Fibroblast of skin of left biceps (primary cell): ENCODE data around the gene DIP2B.
"Not testable (repeated sequence)": the region's sequence is repeated elsewhere in the genome, so short reads cannot be mapped to it uniquely, and the experiment has no call there.

Experiments used
- DNase-seq, 2 experiments: peaks; one replicate each; pipeline ENCODE4 v3.0.0-alpha.2; 2013; ENCODE audit warnings: low read depth in 2 of 2

Gene DIP2B

DNA sequence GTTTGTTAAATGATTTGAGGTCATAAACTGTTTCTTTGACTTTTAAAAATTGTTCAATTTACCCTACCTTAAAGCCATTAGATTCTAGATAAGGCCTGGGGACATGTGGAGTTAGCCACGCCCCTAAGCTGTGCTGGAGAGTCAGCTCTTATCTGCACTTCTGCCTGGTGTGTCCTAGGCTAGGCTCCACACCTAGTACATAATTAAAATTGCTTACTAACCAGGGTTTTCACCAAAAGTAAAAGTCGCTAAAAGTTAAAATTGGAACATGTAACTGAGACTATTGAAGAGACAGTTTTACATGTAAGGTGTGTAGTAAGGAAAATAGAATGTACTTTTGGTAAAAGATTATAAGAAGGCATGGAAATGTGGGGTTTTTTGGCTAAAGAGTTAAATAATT, 264.0 kb downstream of the DIP2B start:
- DNase-seq = not testable (repeated sequence)

DNA sequence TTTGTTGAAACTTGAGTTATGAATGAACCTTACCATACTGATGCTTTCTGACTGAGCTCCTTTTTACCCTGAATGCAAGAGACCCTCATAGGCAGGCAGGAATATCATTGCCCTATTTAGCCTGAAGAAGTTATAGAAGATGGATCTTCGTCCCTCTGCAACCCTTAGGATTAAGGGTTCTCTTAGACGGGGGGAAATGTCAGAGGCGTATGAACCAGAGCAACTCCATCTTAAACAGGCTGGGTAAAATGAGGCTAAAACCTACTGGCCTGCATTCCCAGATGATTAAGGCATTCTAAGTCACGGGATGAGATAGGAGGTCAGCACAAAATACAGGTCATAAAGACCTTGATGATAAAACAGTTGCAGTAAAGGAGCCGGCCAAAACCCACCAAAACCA, 266.6 kb downstream of the DIP2B start:
- no peak for DNase-seq

DNA sequence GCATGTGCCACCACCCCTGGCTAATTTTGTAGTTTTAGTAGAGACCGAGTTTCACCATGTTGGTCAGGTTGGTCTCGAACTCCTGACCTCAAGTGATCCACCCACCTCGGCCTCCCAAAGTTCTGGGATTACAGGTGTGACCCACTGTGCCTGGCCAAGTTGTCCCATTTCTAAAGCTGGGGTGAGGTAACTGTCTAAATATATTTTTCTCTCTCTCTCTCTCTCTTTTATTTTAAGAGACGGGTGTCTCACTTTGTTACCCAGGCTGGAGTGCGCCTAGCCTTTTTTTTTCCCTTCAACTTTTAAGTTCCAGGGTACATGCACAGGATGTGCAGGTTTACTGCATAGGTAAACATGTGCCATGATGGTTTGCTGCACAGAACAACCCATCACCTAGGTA, 267.7 kb downstream of the DIP2B start:
- DNase-seq = no peak

- no peak for DNase-seq
Measured at GRCh38 chr12:50772877-50773276, 268.1 kb downstream of the DIP2B start.

DNA sequence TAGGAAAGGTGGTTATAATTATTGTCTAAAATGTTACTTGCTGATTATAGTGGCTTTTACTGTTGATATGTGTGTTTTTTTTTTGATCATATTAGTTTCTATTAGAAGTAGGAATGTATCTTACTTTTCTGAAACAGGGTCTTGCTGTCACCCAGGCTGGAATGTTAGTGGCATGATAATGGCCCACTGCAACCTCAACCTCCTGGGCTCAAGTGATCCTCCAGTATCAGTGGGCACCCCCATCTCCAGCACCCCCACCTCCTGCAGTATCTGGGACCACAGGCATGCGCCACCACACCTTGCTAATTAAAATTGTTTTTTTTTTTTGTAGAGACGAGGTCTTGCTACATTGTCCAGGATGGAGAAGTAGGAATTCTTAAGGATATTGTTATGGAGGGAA, 270.5 kb downstream of the DIP2B start:
- no peak for DNase-seq

DNA sequence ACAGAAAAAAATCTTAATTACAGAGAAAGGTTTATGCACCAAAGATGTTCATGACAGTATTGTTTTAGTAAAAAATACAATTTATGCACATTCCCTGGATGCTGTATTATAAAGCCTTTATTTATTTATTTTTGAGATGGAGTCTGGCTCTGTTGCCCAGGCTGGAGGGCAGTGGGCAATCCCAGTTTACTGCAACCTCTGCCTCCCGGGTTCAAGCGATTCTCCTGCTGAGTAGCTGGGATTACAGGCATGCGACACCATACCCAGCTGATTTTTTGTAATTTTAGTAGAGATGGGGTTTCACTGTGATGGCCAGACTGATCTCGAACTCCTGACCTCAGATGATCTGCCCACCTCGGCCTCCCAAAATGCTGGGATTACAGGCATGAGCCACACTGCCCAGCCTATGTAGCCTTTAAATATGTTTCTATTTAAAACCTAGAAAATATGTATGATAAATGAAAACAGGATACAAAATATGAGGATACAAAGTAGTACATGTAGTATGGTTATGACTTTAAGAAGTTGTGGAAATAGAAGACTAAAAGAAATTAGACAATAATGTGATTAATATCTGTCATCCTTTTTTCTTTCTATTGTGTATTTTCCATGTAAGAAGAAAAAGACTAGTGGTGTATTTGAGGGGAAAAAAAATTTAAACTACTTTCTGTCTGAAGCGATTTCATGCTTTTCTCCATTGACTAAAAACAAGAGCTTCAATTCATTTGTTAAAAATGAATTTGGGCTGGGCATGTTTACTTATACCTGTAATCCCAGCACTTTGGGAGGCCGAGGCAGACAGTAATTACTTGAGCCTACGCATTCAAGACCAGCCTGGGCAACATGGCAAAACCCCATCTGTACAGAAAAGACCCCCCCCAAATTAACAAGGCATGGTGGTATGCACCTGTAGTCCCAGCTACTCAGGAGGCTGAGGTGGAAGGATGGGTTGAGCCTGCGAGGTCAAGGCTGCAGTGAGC, 272.3 kb downstream of the DIP2B start:
- no peak for DNase-seq

DNA sequence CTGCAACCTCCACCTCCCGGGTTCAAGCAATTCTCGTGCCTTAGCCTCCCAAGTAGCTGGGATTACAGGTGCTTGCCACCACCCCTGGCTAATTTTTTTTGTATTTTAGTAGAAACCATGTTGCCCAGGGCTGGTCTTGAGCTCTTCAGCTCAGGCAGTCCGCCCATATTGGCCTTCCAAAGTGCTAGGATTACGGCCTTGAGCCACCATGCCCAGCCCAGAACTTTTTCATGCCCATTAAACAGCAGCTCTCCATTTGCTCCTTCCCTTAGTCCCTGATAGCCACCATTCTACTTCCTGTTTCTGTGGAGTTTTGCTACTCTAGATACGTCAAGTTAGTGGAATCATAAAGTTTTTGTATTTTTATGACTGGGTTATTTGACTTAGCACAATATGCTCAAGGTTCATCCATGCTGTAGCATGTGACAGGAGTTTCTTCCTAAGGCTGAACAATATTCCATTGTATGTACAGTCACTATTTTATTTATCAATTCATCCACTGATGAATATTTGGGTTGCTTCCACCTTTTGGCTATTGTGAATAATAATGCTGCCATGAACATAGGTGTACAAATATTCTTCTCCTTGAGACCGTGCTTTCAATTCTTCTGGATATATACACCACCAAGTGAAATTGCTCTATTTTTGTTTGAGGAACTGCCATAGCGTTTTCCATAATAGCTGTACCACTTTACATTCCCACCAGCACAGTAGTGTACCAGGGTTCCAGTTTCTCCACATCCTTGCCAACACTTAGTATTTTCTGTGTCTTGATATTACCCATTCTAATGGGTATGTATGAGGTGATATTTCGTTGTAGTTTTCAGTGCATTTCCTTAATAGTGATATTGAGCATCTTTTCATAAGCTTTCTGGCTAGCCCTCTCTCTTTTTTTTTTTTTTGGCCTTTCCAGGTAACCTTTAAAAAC, 274.1 kb downstream of the DIP2B start:
- no peak for DNase-seq

- DNase-seq = no peak
Measured at GRCh38 chr12:50780013-50780412, 275.2 kb downstream of the DIP2B start.

- no peak for DNase-seq
Measured at GRCh38 chr12:50784501-50784900, 279.7 kb downstream of the DIP2B start.

GRCh38 chr12:50785406-50786001, 280.7 kb downstream of the DIP2B start:
- DNase-seq = no peak

- peak; percentile 51 to 56 for DNase-seq
Measured at GRCh38 chr12:50786498-50787231, 281.9 kb downstream of the DIP2B start.

DNA sequence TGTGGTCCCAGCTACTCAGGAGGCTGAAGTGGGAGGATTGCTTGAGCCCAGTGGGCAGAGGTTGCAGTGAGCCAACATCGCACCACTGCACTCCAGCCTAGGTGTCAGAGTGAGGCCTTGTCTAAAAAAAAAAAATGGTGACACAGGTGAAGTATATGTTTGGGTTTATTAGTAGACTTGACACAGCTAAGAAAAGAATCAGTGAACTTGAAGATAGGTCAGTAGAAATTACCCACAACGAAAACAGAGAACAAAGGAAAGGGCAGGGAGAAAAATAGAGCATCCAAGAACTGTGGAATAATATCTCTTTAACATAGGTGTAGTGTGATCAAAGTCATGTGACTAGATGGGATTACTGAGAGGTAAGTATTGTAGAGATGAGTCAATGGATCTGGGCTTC, 282.8 kb downstream of the DIP2B start:
- no peak for DNase-seq

DNA sequence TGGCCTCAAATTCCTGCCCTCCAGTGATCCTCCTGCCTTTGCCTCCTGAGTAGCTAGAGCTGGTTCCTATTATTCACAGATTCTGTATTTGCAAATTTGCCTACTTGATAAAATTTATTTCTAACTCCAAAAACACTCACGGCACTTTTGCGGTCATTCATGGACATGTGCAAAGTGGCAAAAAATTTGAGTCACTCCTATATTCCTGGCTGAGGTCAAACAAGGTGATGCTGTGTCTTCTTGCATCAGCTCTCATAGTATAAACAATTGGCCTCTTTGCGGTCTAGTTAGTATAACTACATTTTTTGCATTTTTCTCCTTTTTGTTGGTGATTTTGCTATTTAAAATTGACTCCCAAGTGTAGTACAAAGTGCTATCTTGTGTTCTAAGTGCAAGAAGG, 283.8 kb downstream of the DIP2B start:
- peak in 1 of 2 experiments; percentile 22 for DNase-seq

- no peak for DNase-seq
Measured at GRCh38 chr12:50790081-50790480, 285.3 kb downstream of the DIP2B start.
